GM19238 (cell line): ENCODE measurements around the gene USP32.

Source experiments
- DNase-seq: peaks from one replicate; pipeline ENCODE4 v3.0.0; 2011; ENCODE audit warnings: low spot score; ENCODE audit not compliant: insufficient read length

USP32 gene

DNA sequence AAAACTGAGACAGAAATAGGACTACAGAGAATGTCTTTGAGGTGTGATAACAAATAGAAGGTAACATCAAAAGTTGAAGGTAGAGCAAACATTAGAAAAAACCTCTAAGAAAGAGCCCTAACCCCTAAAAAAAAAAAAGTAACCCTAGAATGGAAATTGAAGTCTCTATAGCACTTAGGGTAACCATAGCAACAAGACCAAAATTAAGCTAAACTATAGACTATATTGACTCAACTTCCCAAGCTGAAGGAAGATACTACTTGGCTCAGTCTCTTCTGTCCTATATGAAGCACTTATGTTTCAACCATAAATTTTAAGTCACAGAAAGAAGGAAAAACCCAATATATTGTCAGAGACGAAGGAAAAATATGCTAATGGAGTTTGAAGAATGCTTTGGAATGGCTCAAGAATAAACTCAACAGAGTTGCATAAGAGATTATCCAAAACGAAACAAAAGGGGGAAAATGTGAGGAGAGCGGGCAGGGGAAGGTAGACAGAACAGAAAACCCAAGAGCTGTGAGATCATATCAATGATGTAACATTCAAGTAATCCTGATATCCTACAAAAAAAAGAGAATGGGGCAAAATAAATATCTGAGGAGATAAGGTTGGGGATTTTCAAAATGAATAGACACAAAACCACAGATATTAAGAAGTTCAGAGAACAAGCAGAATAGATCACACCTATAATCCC, 88.4 kb downstream of the USP32 start:
- DNase-seq, result no peak

DNA sequence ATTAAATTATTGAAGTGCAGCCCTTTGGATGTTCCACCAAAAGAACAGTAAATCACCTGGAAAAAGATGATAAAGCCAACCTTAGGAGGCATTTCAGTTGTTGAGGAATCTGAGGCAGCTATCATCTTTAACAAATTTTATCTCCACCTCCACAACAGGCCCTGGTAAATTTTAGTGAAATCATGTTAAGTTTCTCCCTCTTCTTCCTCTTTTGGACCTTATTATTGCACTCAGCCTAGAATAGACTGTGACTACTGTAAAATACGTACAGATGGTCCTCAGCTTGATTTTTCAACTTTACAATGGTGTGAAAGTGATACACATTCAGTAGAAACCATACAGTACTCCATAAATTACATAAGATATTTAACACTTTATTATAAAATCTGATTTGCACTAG, 90.3 kb downstream of the USP32 start:
- DNase-seq, result no peak

DNA sequence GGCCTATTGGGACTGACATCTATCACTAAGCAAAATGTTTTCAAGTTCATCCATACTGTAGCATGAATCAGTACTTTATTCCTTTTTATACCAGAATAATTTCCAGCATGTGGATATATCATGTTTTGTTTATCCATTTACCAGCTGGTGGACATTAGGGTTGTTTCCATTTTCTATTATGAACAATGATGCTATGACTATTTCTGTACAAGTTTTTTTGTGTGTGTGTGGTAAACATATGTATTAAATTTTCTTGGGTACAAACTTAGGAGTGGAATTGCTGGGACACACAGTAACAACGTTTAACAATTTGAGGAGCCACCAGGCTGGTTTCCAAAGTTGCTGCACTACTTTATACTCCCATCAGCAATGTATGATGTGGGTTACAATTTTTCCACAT, 91.0 kb downstream of the USP32 start:
- DNase-seq, result no peak

DNA sequence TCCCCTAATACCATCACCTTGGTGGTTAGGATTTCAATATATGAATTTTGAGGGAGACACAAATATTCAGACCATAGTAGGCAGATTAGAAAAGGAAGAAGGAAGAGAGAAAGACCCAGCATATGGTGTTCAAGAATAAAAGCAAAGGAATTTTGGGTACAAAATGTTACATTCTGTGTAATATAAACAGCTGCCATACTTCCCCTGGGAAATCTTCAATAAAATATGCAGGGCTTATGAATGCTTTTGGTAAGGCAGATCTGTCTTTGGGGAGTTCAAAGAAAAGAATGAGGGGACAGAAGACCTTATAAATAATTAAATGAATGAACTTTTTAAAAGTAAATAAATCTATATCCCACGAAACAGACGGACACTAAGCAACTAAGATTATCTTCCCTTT, 91.9 kb downstream of the USP32 start:
- DNase-seq, result no peak

DNA sequence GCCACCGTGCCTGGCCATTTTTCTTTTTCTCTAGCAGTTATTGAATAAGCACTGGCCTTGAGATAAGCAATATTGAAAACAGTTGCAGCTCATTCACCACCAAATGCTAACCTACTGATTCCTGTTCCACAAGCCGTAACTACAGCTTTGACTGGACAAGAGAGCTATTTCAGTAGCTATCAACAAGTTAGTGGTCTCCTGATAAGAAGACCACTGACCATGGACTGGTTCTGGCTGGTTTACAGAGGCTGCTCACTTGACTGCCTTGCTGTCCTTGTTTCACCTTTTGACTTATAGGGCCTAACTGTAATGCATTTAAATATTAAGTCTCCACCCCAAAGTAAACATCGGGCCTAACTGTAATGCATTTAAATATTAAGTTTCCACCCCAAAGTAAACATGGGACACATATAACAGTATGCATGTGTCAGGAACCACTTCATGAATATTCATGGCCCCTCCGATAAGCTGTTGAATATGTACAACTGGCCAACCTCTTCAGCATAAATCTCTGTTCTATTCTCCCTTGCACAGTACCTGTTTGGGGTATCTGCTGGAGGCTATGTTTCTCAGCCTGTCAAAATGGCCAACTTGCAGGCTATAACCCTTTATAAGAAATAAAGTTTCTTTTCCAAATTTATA, 94.1 kb downstream of the USP32 start:
- DNase-seq, result no peak

DNA sequence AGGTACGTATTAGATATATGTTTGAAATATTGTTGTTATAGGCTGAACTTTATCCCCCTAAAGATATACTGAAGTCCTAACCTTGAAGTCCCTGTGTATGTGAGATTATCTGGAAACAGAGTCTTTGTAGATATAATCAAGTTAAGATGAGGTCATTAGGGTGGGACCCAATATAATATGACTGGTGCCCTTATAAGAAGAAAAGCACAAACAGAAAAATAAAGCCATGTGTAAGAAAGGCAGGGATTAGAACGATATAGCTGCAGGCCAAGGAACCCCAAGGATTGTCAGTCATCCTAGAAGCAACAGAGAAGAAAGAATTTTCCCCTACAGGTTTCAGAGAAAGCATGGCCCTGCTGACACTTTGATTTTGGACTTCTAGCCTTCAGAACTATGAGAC, 95.8 kb downstream of the USP32 start:
- no peak for DNase-seq

DNA sequence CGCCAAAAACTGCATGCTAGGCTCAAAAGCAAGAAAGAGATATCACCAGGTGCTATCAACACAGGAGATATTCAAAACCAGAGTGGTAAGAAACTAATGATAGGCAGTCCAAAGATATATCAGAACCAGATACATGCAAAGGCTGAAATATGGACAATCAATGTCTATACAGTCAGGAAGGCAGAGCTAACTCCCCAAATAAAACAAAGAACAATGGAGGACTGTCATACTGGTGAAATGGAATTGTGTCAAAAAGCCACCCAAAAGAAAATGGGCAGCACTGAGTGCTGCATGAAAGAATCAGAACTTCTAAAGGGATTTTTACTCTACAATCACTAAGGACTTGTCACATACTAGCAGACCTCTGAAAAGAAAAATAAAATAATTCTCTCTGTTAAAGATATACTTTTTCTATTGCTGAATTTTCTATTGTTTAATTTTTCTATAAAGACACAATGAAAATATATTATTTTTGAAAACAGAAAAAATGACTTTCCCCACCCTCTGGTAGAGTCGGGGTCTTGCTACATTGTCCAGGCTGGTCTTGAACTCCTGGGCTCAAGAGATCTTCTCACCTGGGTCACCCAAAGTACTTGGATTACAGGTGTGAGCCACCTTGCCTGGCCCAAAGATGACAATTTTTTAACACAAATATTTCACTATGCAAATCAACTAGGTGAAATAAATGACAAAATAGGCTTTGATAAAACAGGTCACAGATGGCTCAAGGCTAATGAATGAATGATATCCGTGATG, 98.2 kb downstream of the USP32 start:
- no peak for DNase-seq

DNA sequence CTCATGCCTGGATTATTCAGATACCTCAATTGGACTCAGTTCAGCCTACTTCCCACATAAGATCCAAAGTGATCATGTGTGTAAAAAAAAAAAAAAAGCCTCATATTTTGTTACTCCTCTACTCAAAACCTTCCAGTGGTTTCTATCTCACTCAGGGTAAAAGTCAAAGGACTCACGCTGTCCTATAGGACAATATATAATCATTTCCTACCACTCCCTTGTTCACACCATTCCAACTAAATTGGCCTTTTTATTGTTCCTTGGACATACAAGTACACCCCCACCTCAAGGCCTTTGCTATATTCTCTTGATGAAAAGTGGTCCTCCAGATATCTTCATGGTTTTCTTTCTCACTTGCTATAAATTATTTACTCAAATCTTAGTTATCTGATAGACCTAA, 99.2 kb downstream of the USP32 start:
- DNase-seq, result no peak

DNA sequence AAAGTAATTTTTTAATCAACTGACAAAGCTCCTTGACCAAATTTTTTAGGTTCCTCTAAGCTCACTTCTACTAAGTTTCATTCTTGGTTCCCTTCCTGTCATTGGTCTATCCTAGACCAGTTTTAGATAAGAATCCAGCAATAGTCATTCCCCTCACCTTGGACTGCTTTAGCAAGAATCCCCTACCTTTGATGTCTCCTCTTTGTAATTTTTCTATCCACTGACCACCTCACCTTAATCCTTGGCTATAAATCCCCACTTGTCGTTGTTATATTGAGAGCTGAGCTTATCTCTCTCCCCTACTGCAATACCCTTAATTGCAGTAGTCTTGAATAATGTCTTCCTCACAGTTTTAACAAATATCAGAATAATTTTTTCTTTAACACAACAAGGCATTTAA, 107.2 kb downstream of the USP32 start:
- DNase-seq, result no peak

DNA sequence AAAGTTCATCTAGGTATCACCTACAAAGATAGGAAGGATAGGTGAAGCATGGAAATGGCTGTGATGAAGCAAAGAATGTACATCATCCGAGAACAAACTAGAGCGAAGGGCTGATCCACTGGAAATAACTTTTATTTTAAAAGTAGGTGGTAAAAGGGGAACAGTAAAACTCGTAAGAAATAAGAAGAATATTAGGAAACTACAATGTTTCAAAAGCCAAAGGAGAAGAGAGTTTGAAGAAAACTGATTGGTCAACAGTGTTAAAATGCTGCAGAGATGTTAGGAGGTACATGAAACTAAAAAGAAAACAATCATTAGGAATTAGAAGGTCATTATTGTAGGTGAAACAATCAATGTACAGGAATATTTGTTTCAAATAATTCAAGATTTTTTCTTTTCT, 108.1 kb downstream of the USP32 start:
- DNase-seq, result no peak

DNA sequence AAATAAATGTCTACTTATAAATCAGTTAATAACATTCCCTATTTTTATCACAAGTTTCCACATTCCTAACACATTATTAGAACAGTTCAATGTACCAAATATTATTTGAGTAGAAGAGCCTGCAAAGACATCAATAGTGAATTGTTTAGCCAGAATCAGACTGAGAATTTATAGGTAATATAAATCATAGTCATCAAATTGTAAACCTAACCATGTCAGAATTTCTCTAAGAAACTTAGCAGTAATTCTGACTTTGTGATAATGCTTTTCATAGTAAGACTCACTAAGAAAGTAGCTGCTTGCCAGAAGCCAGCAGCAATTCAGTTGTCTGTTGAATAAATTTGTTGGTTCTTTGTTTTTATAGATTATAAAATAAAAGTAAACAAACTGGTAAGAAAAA, 111.3 kb downstream of the USP32 start:
- DNase-seq, result no peak

DNA sequence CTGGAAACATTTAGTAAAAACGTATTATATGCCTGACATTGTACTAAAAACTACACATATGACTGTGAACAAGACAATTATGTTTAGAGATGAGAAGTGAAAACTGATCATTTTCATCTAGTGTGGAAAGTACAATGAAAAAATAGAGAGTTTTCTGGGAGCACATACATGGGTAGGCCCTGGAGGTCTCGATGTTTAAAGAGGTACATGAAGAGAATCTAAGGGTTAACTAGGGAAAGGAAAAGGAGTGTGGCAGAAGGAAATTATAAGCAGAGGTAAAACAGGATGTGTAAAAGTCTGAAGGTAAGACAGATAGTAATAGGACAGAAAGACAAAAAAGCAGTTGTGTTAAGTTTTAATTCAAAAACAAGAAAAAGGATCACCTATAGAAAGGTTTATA, 113.7 kb downstream of the USP32 start:
- no peak for DNase-seq

DNA sequence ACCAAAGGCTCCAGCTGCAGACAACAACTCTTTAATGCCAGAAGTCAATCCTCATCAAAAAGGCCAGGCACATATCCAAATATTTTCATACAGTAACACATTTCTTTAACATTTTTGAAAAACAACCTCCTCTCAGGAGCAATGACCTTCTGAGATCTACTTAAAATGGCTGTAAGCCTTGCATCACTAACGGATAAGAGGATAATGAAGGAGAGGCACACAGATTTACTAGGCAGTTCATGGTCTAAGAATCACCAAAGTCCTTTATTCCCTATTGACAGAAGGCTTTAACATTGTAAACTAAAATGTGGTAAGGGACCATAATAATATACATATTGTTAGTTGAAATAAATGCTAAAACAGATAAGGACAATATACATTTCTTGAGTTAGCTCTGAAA, 114.7 kb downstream of the USP32 start:
- no peak for DNase-seq

DNA sequence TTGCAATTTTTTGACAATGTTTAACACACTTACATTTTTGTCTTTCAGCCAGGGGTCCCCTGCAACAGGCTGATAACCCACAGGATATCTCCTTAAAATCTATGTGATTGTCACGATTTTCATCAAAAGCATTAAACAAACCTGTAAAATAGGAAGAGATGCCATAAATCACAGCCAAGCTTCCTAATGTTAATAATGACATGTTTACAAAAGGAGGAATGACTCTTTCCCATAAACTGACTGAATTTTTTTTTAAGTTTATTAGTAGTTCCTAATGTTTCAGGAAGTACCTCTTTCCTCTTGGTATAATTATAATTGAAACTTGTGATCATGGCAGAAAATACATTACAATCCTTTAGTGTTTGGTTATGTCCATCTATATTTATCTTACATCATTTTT, 122.5 kb downstream of the USP32 start:
- no peak for DNase-seq

DNA sequence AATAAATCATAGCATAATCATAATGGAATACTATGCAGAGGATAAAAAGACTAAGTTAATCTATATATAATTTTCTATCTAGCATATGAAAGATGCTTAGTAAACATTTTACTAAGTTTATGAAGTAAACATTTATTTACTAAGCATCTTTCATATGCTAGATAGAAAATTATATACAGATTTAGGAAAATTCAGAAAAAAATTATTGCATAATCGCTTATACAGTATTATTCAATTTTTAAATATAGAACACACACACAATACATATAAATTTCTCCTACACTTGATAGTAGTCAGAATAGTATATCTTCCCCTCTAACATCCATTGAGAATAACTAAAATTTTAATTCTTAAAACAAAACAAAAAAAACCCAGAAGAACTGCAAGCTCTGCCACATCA, 131.4 kb downstream of the USP32 start:
- DNase-seq, result no peak

DNA sequence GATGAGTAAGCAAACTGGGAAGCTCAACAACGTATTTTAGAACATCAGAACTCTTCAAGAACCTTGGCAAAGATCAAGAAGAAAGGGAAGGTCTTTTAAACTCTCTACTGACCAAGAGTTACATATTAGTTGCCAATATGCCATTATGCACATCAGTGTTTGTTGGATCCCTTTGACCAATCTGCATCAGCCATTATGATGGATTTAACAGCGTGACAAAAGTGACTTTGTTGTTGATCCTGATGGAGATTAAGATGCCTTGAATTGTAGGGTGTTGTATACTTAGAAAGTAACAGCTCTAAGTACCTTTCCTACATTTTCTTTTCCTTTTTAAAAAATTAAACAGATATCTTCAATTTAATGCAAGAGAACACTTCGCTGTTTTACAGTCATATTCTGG, 133.6 kb downstream of the USP32 start:
- no peak for DNase-seq

DNA sequence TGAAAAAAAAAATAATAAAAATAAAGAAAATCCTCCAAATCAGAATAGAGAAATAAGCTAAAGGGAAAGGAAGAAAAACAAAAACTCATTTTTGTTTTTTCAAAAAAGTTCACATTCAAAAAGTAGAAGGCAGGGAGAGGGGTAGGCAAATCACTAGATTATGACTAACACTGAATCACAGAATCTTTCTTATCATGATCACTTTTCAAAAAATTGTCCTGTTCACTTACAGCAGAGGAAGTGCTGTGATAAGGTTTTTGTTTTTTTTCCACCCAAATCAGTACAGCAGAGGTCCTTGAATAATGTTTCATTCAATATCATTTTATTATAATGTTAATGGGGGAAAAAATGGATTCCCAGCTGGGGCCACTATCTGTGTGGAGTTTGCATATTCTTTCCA, 135.8 kb downstream of the USP32 start:
- DNase-seq, result no peak

DNA sequence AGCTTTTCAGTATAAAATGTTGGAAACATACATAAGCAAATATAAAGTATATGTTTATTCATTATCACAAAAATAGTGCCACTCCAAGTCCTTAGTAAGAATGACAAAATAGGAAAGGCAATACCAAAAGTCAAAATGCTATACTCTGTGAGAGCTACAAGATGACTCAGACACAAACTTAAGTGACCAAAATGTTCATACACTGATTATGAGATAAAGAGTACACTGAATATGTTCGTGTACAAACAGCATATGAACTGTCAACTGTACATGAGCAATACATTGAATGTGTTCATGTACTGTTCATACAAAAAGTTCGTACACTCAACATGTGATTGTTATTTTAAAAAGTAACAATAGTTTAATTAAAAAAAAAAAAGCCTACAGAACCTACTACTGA, 138.9 kb downstream of the USP32 start:
- DNase-seq, result no peak

DNA sequence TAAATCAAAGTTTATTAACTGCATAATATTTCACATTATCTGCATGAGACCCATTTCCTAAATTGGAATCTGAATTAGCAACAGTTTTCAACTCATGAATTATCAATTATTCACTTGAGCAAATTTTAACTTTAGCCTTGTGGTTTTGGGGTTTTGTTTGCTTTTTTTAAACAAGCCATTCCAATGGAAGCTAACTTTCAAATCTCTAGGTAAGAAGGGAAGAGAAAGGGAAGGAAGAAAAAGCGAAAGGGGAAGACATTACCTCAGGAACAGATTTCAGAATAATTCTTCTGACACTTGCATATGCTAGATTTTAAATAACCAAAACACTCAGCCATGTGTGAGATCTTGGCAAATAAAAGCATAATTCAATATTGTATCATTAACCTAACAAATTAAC, 139.5 kb downstream of the USP32 start:
- no peak for DNase-seq

DNA sequence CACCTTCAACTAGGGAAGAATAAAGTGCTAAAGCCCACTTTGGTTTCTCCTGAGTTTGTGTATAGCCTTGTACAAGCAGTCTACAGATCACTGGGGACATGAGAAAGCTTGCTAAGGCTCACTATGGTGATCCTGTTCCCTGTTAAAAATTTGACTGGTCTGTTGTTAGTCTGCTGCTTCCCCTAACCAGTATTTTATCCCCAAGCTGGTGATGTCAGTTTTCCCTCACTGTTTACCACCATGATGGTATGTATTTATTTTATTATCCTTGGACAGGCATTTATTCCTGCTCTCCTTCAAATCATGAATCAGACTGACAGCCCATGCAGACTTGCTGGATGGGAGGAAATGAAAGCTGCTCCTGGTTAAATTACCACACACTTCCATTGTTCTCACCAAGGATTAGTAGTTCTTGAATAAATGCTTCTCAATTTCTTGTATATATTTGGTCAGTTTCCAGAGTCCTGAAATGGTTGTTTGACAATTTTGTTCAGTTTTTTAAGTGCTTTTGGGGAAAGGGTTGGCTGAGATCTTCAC, 142.6 kb downstream of the USP32 start:
- DNase-seq, result no peak

DNA sequence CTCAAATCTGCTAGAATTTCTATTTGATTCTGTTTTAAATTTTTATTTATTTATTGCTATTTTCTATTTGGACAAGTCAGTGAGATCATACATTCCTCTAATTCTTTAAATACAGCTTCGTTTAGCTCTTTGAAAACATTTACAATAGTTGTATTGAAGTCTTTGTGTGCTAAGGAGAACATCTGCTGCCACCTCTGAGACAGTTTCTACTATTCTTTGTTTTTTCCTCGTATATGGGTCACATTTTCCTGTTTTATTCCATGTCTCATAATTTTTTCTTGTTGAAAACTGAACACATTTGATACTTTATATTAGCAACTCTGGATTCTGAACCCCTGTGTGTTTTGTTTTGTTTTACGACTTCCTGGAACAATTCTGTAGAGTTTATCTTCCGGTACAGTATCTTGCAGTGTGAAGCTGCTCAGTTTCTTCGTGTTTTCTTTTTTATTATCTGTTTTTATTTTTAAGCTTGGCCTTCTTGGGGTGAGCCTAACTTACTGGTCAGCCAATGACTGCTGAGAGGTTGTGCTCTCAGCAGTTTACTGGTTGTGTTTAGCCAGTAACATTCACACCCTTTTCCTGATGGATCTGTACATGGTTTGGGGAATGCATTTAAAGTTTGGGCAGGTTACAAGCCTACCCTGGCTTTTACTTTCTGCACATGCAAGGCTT, 143.2 kb downstream of the USP32 start:
- no peak for DNase-seq

DNA sequence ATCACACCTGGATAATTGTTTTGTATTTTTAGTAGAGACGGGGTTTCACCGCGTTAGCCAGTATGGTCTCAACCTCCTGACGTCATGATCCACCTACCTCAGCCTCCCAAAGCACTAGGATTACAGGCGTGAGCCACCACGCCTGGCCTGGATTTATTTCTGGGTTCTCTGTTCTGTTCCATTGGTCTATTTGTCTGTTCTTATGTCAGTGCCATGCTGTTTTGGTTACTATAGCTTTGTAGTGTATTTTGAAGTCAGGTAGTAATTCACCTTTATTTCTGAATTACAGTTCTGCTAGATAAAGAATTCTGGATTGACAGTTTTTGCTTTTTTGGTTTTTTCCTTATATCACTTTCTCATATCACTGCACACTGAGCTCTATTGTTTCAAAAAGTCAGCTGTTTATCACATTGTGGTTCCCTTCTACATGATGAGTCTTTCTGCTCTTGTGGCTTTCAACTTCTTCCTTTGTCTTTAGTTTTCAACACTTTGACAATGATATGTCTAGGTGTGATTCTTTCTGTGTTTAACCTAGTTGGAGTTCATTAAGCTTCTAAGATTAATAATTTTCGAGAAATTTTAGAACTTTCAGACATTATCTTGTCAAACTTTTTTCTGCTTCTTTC, 144.0 kb downstream of the USP32 start:
- no peak for DNase-seq
